ENCODE data around the gene TEAD3.

Gene TEAD3

DNA sequence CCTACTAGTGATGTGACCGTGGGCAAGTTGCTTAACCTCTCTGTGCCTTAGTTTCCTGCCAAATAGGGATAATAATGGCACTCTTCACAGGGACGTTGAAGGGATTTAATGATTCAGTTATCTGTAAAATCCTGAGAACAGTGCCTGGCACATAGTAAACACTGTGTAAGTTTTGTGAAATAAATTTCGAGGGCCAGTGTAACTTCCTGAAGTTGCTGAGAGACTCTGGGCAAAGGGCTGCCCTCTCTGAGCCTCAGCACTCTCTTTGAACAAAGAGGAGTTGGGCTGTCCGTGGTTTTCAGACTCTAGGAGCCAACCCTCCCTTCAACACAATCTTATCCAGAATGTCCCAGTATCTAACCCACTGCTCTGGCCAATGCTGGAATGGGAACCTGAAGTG, 2.5 kb upstream of the TEAD3 start:
- H3K9ac ChIP-seq (ENCODE audit: low read length): no peak overlapping the region
- H3K9me3 ChIP-seq (ENCODE audit: control insufficient read depth, insufficient read depth, low read depth, low read length): no peaks in the 10 kb centered on the region

DNA sequence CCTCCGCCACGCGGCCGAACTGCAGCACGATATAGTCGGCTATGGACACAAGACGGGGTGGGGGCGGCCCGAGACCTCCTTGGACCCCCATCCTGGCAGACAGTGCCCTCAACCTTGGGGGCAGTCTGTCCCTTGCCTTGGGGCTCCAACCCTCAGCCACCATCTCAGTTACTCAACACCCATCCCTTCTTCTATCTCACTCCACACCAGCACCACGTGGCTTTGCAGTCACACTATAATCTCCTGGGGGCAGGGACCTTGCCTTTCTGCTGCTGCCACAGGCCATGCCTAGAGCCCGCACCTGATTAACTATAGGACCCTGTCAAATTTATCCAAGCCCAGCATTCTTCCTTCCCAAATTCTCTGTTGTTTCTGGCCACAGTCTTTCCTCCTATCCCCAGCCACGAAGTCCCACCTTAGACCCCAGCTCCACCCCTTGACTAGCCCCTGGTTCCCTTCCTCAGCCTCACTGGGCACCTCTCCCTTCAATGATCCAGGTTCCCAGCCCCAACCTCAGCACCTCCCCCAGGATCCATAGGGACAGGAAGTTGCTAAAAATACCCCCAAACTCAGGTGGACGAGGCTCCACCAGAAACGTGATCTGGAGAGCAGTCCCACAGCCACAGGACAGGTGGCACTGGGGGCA, 1.7 kb upstream of the TEAD3 start:
- H3K4me1 ChIP-seq (ENCODE audit: control insufficient read depth, insufficient read depth, low read length): peaks cover 45% of the 10 kb centered on the region
- no peaks in the 10 kb centered on the region for H3K36me3 ChIP-seq (ENCODE audit: control insufficient read depth, insufficient read depth, low read length)
- H3K9me3 ChIP-seq (ENCODE audit: control insufficient read depth, insufficient read depth, low read depth, low read length): no peaks in the 10 kb centered on the region
- H3K27me3 ChIP-seq (ENCODE audit: control insufficient read depth, insufficient read depth, low read length): peaks cover 13% of the 10 kb centered on the region
- H3K27ac ChIP-seq (ENCODE audit: low read depth, low read length): peak overlapping the region; percentile 93; the same call in 1 of the 2 replicates
- peak overlapping the region; percentile 76 for H3K9ac ChIP-seq (ENCODE audit: low read length)
- H3K4me3 ChIP-seq (ENCODE audit: low read depth, low read length): peak overlapping the region; percentile 80

More for the DNA sequence above, 2.5 kb upstream of the TEAD3 start:
- Histone ChIP-seq H3K27ac (ENCODE audit: low read depth, low read length) (no peak overlapping the region), H3K4me1 (ENCODE audit: control insufficient read depth, insufficient read depth, low read length) (peaks cover 37% of the 10 kb centered on the region), H3K36me3 (ENCODE audit: control insufficient read depth, insufficient read depth, low read length) (no peaks in the 10 kb centered on the region), H3K4me3 (ENCODE audit: low read depth, low read length) (no peak overlapping the region), H3K27me3 (ENCODE audit: control insufficient read depth, insufficient read depth, low read length) (peaks cover 13% of the 10 kb centered on the region)

DNA sequence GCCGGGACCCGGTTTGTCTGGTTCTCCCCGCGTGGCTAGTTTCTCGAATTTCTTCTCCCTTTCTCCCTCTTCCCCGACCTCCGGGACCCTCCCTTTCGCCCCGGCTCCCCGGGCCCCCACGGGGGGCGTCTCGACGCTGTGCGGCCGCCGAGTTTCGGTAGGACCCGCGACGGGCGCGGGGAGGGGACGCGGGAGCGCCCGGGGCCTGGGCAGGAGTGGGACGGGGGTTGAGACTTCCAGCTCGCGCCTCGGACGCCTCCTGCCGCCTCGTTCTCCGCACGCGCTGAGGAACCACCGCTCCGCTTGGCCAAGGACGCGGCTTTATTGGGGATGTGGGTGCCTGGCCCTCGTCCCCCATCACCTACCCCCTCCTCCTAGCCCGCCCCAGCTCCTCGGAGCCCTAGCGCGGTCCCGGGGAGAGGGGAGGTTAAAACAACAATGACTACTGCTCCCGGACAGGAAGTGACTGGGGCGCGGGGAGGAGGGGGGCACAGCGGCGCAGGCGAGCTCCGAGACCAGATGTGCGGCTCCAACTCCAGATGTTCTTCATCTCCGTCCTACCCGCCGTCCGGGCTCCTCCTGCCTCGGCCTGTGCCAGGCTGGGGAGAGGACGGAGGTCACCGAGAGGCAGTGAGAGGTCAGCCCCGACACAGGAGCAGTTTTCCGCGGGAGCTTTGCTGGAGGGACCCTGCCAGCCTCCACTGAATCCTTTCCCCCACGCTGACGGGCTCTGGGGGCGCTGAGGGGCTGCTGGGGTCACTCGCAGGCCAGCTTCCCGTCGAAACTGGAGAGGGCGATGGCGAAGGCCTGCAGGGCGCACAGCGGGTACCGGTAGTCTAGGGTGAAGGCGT, 917 bp upstream of the TEAD3 start:
- Histone ChIP-seq H3K36me3 (ENCODE audit: control insufficient read depth, insufficient read depth, low read length) (no peaks in the 10 kb centered on the region), H3K4me3 (ENCODE audit: low read depth, low read length) (peak overlapping the region; percentile 80), H3K9me3 (ENCODE audit: control insufficient read depth, insufficient read depth, low read depth, low read length) (no peaks in the 10 kb centered on the region), H3K4me1 (ENCODE audit: control insufficient read depth, insufficient read depth, low read length) (peaks cover 52% of the 10 kb centered on the region), H3K27ac (ENCODE audit: low read depth, low read length) (peak overlapping the region; percentile 93), H3K27me3 (ENCODE audit: control insufficient read depth, insufficient read depth, low read length) (peaks cover 13% of the 10 kb centered on the region), H3K9ac (ENCODE audit: low read length) (peak overlapping the region; percentile 76)

DNA sequence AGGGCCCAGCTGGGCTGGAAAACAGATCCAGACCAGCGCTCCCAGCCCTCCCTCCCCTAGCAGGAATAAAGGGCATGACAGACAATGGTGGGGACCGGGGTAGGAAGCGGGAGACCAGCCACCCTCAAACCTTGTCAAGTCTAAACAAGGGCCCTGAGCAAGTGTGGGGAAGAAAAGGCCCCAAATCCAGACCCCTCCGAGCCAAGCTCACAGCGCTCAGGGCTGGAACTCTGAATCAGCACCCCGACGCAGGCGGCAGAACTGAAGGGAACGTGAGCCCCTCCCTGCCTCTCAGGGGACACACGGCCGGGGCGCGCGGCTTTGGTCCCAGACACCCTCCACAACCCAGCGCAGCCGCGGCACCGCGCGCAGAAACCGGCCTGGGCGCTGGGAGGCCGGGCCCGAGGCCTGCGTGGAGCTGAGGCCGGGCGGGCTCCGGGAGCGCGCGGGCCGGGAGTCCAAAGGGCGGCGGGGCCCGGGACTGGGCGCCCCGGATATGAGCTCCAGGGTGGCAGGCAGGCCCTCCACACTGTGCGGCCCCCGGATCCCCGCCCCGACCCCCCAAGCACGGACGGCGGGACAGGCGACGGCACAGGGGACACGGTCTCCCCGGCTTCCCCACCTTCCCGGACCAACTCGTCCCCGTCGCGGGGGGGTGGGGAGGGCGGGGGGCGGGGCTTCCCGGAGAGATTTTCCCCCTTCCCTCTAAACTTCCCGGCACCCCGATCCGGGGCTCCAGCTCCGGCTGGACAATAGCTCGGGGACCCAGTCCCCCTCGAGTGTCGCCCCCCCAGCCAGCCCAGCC, 641 bp downstream of the TEAD3 start:
- Histone ChIP-seq H3K9me3 (ENCODE audit: control insufficient read depth, insufficient read depth, low read depth, low read length) (no peaks in the 10 kb centered on the region), H3K27ac (ENCODE audit: low read depth, low read length) (no peak overlapping the region; the same call in 1 of the 2 replicates), H3K4me1 (ENCODE audit: control insufficient read depth, insufficient read depth, low read length) (peaks cover 67% of the 10 kb centered on the region), H3K4me3 (ENCODE audit: low read depth, low read length) (peak overlapping the region; percentile 80), H3K27me3 (ENCODE audit: control insufficient read depth, insufficient read depth, low read length) (peaks cover 13% of the 10 kb centered on the region), H3K9ac (ENCODE audit: low read length) (peak overlapping the region; percentile 83), H3K36me3 (ENCODE audit: control insufficient read depth, insufficient read depth, low read length) (no peaks in the 10 kb centered on the region)

DNA sequence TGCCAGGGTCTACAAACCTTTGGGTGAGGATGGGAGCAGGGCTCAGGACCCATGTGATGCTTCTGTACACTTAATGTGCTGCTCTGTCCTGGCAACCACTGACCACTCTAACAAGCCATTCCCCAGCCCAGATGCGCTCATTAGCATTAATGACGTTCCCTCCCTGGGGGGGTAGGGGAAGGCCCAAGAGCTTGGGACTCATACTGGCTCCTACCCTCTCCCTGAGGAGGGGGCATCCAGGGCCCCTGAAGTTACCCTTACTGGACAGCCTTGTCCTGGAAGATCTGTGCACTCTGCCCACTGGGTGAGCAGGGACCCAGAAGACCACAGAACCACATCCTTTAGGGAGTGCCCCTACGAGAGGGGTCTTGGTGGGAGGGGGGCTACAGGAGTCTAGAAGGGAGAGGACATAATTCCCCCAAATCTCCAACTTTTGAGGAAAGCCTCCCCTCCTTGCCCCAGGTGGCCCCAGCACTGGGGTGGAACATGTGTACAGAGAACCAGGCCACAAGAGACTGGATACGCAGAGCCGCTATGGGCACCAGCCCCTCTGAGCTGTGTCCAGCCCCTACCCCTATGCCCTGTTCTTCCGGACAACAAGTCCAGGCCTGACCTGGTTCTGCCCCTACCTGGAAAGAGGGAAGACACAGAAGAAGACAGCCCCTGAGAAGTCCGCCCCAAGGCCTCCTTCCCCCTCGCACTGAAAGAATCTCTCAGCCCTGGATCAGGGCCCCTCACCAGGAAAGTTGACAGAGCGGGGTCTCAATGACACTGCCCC, 1.4 kb downstream of the TEAD3 start:
- Histone ChIP-seq H3K36me3 (ENCODE audit: control insufficient read depth, insufficient read depth, low read length) (no peaks in the 10 kb centered on the region), H3K4me3 (ENCODE audit: low read depth, low read length) (peak overlapping the region; percentile 80), H3K27ac (ENCODE audit: low read depth, low read length) (no peak overlapping the region; the same call in 1 of the 2 replicates), H3K27me3 (ENCODE audit: control insufficient read depth, insufficient read depth, low read length) (peaks cover 13% of the 10 kb centered on the region), H3K9me3 (ENCODE audit: control insufficient read depth, insufficient read depth, low read depth, low read length) (no peaks in the 10 kb centered on the region), H3K9ac (ENCODE audit: low read length) (peak overlapping the region; percentile 83), H3K4me1 (ENCODE audit: control insufficient read depth, insufficient read depth, low read length) (peaks cover 67% of the 10 kb centered on the region)

DNA sequence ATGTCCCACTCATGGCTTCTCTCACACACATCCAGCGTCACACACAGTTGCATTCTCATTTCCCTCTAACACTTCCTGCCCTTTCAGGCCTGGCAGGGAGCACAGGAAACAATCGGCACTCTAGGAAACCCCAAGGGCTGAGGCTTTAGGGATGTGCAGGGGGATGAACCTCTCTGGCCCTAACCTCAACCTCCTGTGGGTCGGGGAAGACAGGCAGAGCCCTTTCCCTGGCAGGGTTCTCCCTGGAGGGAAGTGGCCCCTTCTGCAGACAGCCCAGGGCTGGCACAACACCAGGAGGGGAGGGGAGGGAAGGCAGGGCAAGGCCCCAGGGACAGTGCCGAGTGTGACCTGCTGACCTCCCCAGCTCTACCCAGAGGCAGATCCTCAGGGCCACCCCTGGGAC, 2.7 kb downstream of the TEAD3 start:
- H3K4me1 ChIP-seq (ENCODE audit: control insufficient read depth, insufficient read depth, low read length): peaks cover 77% of the 10 kb centered on the region
- H3K27me3 ChIP-seq (ENCODE audit: control insufficient read depth, insufficient read depth, low read length): peaks cover 12% of the 10 kb centered on the region
- H3K27ac ChIP-seq (ENCODE audit: low read depth, low read length): no peak overlapping the region
- H3K9ac ChIP-seq (ENCODE audit: low read length): no peak overlapping the region
- H3K9me3 ChIP-seq (ENCODE audit: control insufficient read depth, insufficient read depth, low read depth, low read length): no peaks in the 10 kb centered on the region
- H3K36me3 ChIP-seq (ENCODE audit: control insufficient read depth, insufficient read depth, low read length): no peaks in the 10 kb centered on the region
- no peak overlapping the region for H3K4me3 ChIP-seq (ENCODE audit: low read depth, low read length)

DNA sequence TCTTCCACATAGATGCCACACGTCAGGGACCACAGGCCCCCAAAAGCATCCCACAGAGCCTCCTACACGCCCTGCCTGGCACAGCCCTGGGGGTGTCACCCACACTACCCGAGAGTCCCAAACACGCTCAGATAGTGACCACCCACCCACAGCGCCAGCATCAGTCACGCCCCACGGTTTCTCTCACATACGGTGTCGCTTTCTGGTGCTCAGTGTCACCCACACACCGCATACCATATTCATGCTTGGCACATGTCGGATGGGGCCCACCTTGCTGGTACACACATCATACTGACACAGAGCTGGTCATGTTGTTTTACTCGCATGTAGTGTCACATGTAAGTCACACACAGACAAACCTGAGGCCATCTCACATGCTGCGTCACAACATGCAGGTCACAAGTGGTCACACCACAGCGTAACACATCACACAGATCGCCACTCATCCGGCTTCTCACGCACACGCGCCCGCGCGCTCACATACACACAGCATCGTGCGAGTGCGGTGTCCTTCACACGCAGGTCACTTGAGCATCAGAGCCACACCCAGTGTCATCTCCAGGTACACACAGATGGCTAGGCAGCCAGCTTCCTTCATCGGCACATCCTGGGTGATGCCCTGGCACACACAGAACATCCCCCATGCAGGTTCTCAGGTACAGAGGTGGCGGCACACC, 3.4 kb downstream of the TEAD3 start:
- no peaks in the 10 kb centered on the region for H3K36me3 ChIP-seq (ENCODE audit: control insufficient read depth, insufficient read depth, low read length)
- H3K4me1 ChIP-seq (ENCODE audit: control insufficient read depth, insufficient read depth, low read length): peaks cover 73% of the 10 kb centered on the region

DNA sequence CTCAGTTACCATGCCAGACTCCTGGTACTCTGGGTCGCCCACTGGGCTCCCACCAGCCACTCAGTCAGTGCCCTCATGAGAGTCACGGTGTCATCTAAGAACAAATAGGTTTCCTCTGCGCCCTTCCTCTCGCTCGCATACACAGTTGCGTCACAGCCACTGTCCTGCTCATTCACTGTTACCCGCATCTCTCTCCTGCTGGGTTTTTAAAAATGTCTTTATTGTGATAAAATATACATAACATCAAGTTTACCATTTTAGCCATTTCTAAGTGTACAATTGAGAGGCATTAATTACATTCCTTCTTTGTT, 4.0 kb downstream of the TEAD3 start:
- Histone ChIP-seq H3K9ac (ENCODE audit: low read length) (no peak overlapping the region), H3K9me3 (ENCODE audit: control insufficient read depth, insufficient read depth, low read depth, low read length) (no peaks in the 10 kb centered on the region), H3K27me3 (ENCODE audit: control insufficient read depth, insufficient read depth, low read length) (no peaks in the 10 kb centered on the region), H3K4me3 (ENCODE audit: low read depth, low read length) (no peak overlapping the region; the same call in 1 of the 2 replicates), H3K27ac (ENCODE audit: low read depth, low read length) (no peak overlapping the region), H3K36me3 (ENCODE audit: control insufficient read depth, insufficient read depth, low read length) (no peaks in the 10 kb centered on the region), H3K4me1 (ENCODE audit: control insufficient read depth, insufficient read depth, low read length) (peaks cover 73% of the 10 kb centered on the region)

More for the DNA sequence above, 3.4 kb downstream of the TEAD3 start:
- no peak overlapping the region for H3K27ac ChIP-seq (ENCODE audit: low read depth, low read length)
- H3K9me3 ChIP-seq (ENCODE audit: control insufficient read depth, insufficient read depth, low read depth, low read length): no peaks in the 10 kb centered on the region
- peaks cover 5% of the 10 kb centered on the region for H3K27me3 ChIP-seq (ENCODE audit: control insufficient read depth, insufficient read depth, low read length)
- H3K4me3 ChIP-seq (ENCODE audit: low read depth, low read length): no peak overlapping the region
- H3K9ac ChIP-seq (ENCODE audit: low read length): no peak overlapping the region

DNA sequence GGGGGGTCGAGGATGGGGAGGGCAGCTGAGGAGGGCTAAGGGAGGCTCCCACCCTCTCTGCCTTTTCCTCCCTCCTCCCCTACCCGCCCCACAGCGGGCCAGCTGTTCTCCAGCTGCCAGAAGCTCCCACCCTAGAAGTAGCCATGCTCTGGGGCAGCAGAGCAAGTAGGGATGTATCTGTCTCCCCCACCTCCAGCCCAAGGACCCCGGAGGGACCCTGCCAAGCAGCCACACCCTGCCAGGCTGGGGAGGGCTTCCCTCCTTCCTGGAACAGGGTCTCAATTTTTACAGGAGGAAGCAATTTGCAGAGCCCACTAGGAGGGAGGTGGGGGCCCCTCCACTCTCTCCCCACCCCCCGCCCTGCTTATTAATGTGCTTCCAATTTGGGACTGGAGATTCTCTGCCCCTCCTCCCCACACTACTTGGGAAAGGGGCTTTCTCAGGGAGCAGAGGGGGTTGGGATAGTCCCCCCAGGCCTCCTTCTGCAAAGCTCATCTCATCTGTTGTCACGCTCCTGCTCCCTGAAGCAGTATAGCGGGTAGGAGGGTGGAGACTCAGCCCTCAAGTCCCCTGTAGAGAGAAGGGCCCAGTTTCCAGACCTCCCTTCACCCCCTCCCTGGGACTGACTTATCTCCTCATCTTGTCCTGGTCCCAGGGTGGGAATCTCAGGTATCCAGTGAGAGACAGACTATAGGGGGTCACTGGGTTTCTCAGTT, 4.5 kb downstream of the TEAD3 start:
- no peaks in the 10 kb centered on the region for H3K27me3 ChIP-seq (ENCODE audit: control insufficient read depth, insufficient read depth, low read length)
- no peaks in the 10 kb centered on the region for H3K9me3 ChIP-seq (ENCODE audit: control insufficient read depth, insufficient read depth, low read depth, low read length)
- H3K27ac ChIP-seq (ENCODE audit: low read depth, low read length): peak overlapping the region; percentile 49; the same call in 1 of the 2 replicates
- peak overlapping the region; percentile 64 for H3K4me3 ChIP-seq (ENCODE audit: low read depth, low read length)
- peak overlapping the region; percentile 88 for H3K9ac ChIP-seq (ENCODE audit: low read length)
- no peaks in the 10 kb centered on the region for H3K36me3 ChIP-seq (ENCODE audit: control insufficient read depth, insufficient read depth, low read length)
- H3K4me1 ChIP-seq (ENCODE audit: control insufficient read depth, insufficient read depth, low read length): peaks cover 78% of the 10 kb centered on the region

All from HUES6 (cell line).